ENCODE results near the gene SRXN1. TPM values are rescaled to one million over a fixed set of nuclear protein-coding genes. Genes with fewer than 3 reads are reported as not detected.
A peak's percentile ranks its signal among the peaks of the same experiment; 100 is the strongest.

Gene SRXN1
- polyA plus RNA-seq, 2 of the 4 experiments (the other 2 are of a cell fraction) = 183 to 262 TPM

DNA sequence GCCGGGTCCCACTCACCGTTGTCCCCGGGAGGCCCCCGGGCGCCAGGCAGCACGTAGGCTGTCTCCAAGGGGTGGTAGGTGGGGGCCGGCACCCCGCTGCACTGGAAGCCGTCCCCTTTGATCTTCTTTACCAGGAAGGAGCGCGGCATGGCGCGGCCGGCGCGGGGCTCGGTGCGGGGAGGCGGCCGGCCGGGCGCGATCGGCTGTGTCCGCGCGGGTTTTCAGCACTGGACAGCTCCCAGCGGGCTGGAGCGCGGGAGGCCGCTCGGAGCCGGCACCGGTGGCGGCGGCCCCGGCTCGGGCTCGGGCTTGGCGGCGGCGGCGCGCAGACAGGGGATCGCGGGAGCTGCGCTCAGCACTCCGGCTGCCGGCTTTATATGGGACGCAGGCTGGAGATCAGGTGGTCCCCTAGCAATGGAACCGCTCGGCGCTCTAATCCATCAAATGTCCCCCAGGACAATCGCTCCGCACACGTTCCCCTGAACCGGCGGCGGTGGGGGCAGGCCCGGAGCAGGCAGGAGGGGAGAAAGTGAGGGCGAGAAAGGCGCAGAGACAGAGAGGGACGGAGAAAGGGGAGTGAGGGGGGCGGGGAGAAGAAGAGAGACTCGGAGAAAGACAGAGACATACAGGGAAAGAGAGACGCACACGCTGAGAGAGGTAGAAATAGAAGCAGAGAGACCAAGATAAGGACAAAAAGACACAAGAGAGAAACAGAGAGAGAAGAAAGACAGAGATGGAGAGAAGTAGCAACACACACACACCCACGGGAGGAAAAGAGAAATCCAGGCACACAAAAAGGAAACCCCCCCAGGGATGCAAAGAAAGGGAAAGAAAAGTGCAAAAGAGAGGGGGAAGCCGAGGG, 22.7 kb upstream of the SRXN1 start, which contains the start of gene SCRT2 (continued):
- TF ChIP-seq SREBF2 (IDR thresholded peaks at IDR 0.05) = no peak
- TF ChIP-seq, protein P1, sequence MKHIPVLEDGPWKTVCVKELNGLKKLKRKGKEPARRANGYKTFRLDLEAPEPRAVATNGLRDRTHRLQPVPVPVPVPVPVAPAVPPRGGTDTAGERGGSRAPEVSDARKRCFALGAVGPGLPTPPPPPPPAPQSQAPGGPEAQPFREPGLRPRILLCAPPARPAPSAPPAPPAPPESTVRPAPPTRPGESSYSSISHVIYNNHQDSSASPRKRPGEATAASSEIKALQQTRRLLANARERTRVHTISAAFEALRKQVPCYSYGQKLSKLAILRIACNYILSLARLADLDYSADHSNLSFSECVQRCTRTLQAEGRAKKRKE (CRISPR knock-in tag; IDR thresholded peaks at IDR 0.05; ENCODE audit: low read depth) = 0 out of 2 replicates have a peak, but pooled peaks have one; percentile 46
- TF ChIP-seq TP53 (CRISPR knock-in tag; IDR thresholded peaks at IDR 0.05) = no peak; the same call in 1 of the 2 replicates
- TF ChIP-seq KDM1A (IDR thresholded peaks at IDR 0.05; ENCODE audit: low read depth) = no peak
- no peak for TF ChIP-seq RNF2 (IDR thresholded peaks at IDR 0.05; ENCODE audit: borderline replicate concordance, low read depth)
- TF ChIP-seq, protein P2, sequence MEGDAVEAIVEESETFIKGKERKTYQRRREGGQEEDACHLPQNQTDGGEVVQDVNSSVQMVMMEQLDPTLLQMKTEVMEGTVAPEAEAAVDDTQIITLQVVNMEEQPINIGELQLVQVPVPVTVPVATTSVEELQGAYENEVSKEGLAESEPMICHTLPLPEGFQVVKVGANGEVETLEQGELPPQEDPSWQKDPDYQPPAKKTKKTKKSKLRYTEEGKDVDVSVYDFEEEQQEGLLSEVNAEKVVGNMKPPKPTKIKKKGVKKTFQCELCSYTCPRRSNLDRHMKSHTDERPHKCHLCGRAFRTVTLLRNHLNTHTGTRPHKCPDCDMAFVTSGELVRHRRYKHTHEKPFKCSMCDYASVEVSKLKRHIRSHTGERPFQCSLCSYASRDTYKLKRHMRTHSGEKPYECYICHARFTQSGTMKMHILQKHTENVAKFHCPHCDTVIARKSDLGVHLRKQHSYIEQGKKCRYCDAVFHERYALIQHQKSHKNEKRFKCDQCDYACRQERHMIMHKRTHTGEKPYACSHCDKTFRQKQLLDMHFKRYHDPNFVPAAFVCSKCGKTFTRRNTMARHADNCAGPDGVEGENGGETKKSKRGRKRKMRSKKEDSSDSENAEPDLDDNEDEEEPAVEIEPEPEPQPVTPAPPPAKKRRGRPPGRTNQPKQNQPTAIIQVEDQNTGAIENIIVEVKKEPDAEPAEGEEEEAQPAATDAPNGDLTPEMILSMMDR (IDR thresholded peaks at IDR 0.05) = no peak
- TF ChIP-seq HEYL (CRISPR knock-in tag; IDR thresholded peaks at IDR 0.05) = no peak
- TF ChIP-seq, protein P3, sequence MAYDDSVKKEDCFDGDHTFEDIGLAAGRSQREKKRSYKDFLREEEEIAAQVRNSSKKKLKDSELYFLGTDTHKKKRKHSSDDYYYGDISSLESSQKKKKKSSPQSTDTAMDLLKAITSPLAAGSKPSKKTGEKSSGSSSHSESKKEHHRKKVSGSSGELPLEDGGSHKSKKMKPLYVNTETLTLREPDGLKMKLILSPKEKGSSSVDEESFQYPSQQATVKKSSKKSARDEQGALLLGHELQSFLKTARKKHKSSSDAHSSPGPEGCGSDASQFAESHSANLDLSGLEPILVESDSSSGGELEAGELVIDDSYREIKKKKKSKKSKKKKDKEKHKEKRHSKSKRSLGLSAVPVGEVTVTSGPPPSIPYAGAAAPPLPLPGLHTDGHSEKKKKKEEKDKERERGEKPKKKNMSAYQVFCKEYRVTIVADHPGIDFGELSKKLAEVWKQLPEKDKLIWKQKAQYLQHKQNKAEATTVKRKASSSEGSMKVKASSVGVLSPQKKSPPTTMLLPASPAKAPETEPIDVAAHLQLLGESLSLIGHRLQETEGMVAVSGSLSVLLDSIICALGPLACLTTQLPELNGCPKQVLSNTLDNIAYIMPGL (CRISPR knock-in tag; IDR thresholded peaks at IDR 0.05; ENCODE audit: borderline replicate concordance) = no peak
- TF ChIP-seq NFE2L2 (conservative IDR thresholded peaks at IDR 0.05; ENCODE audit: low read length) = no peak
- TF ChIP-seq FOSL2 (IDR thresholded peaks at IDR 0.05) = no peak
- TF ChIP-seq FOSL2 (CRISPR knock-in tag; IDR thresholded peaks at IDR 0.05) = no peak
- TF ChIP-seq FOXS1 (CRISPR knock-in tag; IDR thresholded peaks at IDR 0.05) = 0 out of 2 replicates have a peak, but pooled peaks have one; percentile 33
- TF ChIP-seq PHF8 (IDR thresholded peaks at IDR 0.05; ENCODE audit: borderline replicate concordance, low read depth) = no peak
- TF ChIP-seq CHD2 (IDR thresholded peaks at IDR 0.05; ENCODE audit: low read length, partially characterized antibody) = no peak
- no peak for TF ChIP-seq ZFP36 (IDR thresholded peaks at IDR 0.05; ENCODE audit: borderline replicate concordance, partially characterized antibody)
- TF ChIP-seq CHD4 (IDR thresholded peaks at IDR 0.05; ENCODE audit: borderline replicate concordance) = no peak
- no peak for TF ChIP-seq CBX2 (IDR thresholded peaks at IDR 0.05; ENCODE audit: borderline replicate concordance, low read depth)
- peak; percentile 71; the same call in 1 of the 2 replicates for TF ChIP-seq HOXB13 (CRISPR knock-in tag; IDR thresholded peaks at IDR 0.05; ENCODE audit: low read depth)
- no peak for TF ChIP-seq CEBPB (IDR thresholded peaks at IDR 0.05)
- no peak for TF ChIP-seq NR3C1 (IDR thresholded peaks at IDR 0.05)
- no peak for TF ChIP-seq MYC (IDR thresholded peaks at IDR 0.05; ENCODE audit: borderline replicate concordance, low read length)
- no peak for TF ChIP-seq EP300 (IDR thresholded peaks at IDR 0.05)
- 0 out of 3 replicates have a peak, but pooled peaks have one; percentile 23 for TF ChIP-seq SMC3 (IDR thresholded peaks at IDR 0.05)
- TF ChIP-seq, protein P4, sequence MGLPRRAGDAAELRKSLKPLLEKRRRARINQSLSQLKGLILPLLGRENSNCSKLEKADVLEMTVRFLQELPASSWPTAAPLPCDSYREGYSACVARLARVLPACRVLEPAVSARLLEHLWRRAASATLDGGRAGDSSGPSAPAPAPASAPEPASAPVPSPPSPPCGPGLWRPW (IDR thresholded peaks at IDR 0.05) = no peak
- TF ChIP-seq, protein P5, sequence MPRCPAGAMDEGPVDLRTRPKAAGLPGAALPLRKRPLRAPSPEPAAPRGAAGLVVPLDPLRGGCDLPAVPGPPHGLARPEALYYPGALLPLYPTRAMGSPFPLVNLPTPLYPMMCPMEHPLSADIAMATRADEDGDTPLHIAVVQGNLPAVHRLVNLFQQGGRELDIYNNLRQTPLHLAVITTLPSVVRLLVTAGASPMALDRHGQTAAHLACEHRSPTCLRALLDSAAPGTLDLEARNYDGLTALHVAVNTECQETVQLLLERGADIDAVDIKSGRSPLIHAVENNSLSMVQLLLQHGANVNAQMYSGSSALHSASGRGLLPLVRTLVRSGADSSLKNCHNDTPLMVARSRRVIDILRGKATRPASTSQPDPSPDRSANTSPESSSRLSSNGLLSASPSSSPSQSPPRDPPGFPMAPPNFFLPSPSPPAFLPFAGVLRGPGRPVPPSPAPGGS (IDR thresholded peaks at IDR 0.05) = no peak
- TF ChIP-seq, protein P6, sequence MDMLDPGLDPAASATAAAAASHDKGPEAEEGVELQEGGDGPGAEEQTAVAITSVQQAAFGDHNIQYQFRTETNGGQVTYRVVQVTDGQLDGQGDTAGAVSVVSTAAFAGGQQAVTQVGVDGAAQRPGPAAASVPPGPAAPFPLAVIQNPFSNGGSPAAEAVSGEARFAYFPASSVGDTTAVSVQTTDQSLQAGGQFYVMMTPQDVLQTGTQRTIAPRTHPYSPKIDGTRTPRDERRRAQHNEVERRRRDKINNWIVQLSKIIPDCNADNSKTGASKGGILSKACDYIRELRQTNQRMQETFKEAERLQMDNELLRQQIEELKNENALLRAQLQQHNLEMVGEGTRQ (IDR thresholded peaks at IDR 0.05) = no peak
- no peak for TF ChIP-seq RARB (CRISPR knock-in tag; IDR thresholded peaks at IDR 0.05)
- TF ChIP-seq TFCP2L1 (CRISPR knock-in tag; IDR thresholded peaks at IDR 0.05) = no peak
- no peak for TF ChIP-seq JUNB (IDR thresholded peaks at IDR 0.05)
- no peak for TF ChIP-seq KDM5A (IDR thresholded peaks at IDR 0.05)
- no peak for TF ChIP-seq CBX8 (IDR thresholded peaks at IDR 0.05)
- no peak for TF ChIP-seq MAZ (IDR thresholded peaks at IDR 0.05; ENCODE audit: borderline replicate concordance, low read depth, low read length)
- no peak for TF ChIP-seq RAD21 (conservative IDR thresholded peaks at IDR 0.05 in 1 of 2, IDR thresholded peaks at IDR 0.05 in 1 of 2)
- TF ChIP-seq, protein P7, sequence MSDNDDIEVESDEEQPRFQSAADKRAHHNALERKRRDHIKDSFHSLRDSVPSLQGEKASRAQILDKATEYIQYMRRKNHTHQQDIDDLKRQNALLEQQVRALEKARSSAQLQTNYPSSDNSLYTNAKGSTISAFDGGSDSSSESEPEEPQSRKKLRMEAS (IDR thresholded peaks at IDR 0.05) = peak; percentile 31; the same call in 1 of the 2 replicates
- no peak for TF ChIP-seq EHF (CRISPR knock-in tag; IDR thresholded peaks at IDR 0.05)
- no peak for TF ChIP-seq ZC3H11A (IDR thresholded peaks at IDR 0.05)

Data from A549 (cell line).